Astrocyte (in vitro differentiated cells and primary cell): ENCODE measurements around the gene CEACAM1. TPM values are rescaled to one million over a fixed set of nuclear protein-coding genes. Genes with fewer than 3 reads are reported as not detected.

Experiments
- DNase-seq: peaks from one replicate; pipeline ENCODE4 v3.0.0-alpha.2; 2010; ENCODE audit warnings: low read depth
- FAIRE-seq: peaks from 2 replicates; lab custom pipeline; 2011; peaks lifted over from hg19 to GRCh38; lab: Jason Lieb, UNC
- H2AFZ ChIP-seq: 2 replicates; pipeline ENCODE4 v1.6.0; 2012; ENCODE audit warnings: low read depth, low read length, inconsistent platforms
- H3K27ac ChIP-seq: 2 replicates; pipeline ENCODE4 v1.5.1; 2011; ENCODE audit warnings: low read depth, low read length, inconsistent platforms
- H3K27me3 ChIP-seq: 2 replicates; pipeline ENCODE4 v1.6.0; 2011; ENCODE audit warnings: low read length, inconsistent platforms; ENCODE audit not compliant: insufficient read depth
- H3K36me3 ChIP-seq: 2 replicates; pipeline ENCODE4 v1.5.1; 2011; ENCODE audit warnings: low read length, inconsistent platforms; ENCODE audit not compliant: insufficient read depth
- H3K4me1 ChIP-seq: 2 replicates; pipeline ENCODE4 v1.5.1; 2011; ENCODE audit warnings: low read length, inconsistent platforms; ENCODE audit not compliant: insufficient read depth
- H3K4me2 ChIP-seq: 2 replicates; pipeline ENCODE4 v1.6.0; 2012; ENCODE audit warnings: low read length, inconsistent platforms
- H3K4me3 ChIP-seq: 2 replicates; pipeline ENCODE4 v1.5.1; 2011; ENCODE audit warnings: low read depth, mild to moderate bottlenecking, low read length, inconsistent platforms; ENCODE audit not compliant: insufficient read depth
- H3K79me2 ChIP-seq: 2 replicates; pipeline ENCODE4 v1.6.0; 2012; ENCODE audit warnings: mild to moderate bottlenecking, low read length, inconsistent platforms; ENCODE audit not compliant: insufficient read depth
- H3K9ac ChIP-seq: 2 replicates; pipeline ENCODE4 v1.6.0; 2012; ENCODE audit warnings: mild to moderate bottlenecking, low read length, inconsistent platforms
- H3K9me3 ChIP-seq: 2 replicates; pipeline ENCODE4 v1.5.1; 2012; ENCODE audit warnings: low read depth, mild to moderate bottlenecking, low read length, inconsistent platforms; ENCODE audit not compliant: insufficient read depth
- H4K20me1 ChIP-seq: 2 replicates; pipeline ENCODE4 v1.6.0; 2012; ENCODE audit warnings: low read length, inconsistent platforms; ENCODE audit not compliant: insufficient read depth
- H3K27ac Mint-ChIP-seq: one replicate; pipeline ENCODE4 v1.8.0; 2021; ENCODE audit warnings: mild to moderate bottlenecking, mixed read lengths; ENCODE audit not compliant: unreplicated experiment
- H3K27me3 Mint-ChIP-seq: one replicate; pipeline ENCODE4 v1.8.0; 2021; ENCODE audit warnings: low read depth, mixed read lengths; ENCODE audit not compliant: unreplicated experiment
- H3K36me3 Mint-ChIP-seq: one replicate; pipeline ENCODE4 v1.8.0; 2021; ENCODE audit warnings: low read depth, mixed read lengths; ENCODE audit not compliant: unreplicated experiment
- H3K4me1 Mint-ChIP-seq: one replicate; pipeline ENCODE4 v1.8.0; 2021; ENCODE audit warnings: low read depth, mixed read lengths; ENCODE audit not compliant: unreplicated experiment
- H3K4me3 Mint-ChIP-seq: one replicate; pipeline ENCODE4 v1.8.0; 2021; ENCODE audit warnings: mild to moderate bottlenecking, moderate library complexity, mixed read lengths; ENCODE audit not compliant: unreplicated experiment
- H3K9me3 Mint-ChIP-seq: one replicate; pipeline ENCODE4 v1.8.0; 2021; ENCODE audit warnings: mild to moderate bottlenecking, mixed read lengths; ENCODE audit not compliant: unreplicated experiment
- EZH2 ChIP-seq: IDR thresholded peaks from 2 replicates; pipeline ENCODE4 v1.6.1; 2012; ENCODE audit warnings: mild to moderate bottlenecking, low read length, inconsistent platforms; ENCODE audit not compliant: insufficient read depth
- total RNA-seq: library from RNA; stranded (reverse); gene quantifications from 2 replicates; pipeline ENCODE4 v1.2.1, GENCODE V29; 2021
- TF ChIP-seq, protein P1 (sequence below): IDR thresholded peaks from 2 replicates; pipeline ENCODE4 v1.5.1; 2011; ENCODE audit warnings: low read depth, mild to moderate bottlenecking, inconsistent platforms, low read length, moderate library complexity; ENCODE audit not compliant: insufficient read depth

The CEACAM1 gene
- total RNA-seq, 1 donor from 2014 or later, result 1.1 TPM

DNA sequence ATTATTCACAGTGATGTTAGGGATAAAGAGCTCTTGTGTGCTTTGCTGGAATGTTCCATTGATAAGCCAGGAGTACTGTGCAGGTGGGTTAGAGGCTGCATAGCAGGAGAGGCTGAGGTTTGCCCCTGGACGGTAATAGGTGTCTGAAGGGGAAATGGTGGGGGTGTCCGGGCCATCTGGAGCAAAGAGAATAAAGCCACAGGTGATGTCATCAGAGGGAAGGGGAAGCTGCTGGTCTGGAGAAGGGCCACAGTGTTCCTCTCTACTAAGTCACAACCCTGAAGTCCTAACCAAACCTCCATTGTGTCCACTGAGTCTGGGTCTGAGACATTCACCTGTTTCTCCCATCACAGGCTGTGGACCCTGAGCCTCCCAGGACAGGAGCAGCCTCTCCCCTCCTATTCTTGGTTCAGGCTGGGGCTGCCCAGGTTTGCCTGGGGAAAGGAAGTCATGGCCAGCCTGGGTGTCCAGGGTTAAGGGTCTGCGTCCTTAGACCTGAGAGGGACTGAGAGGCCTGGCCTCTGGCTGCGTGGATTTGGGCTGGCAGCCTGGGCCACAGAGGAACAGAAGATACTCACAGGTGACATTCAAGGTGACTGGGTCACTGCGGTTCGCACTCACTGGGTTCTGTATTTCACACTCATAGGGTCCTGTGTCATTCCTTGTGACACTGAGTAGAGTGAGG is 6.8 kb downstream of the CEACAM1 start:
- H3K4me3 Mint-ChIP-seq, result no peak overlapping the region
- Histone ChIP-seq H3K4me1 (no peaks in the 10 kb centered on the region), H3K4me3 (no peak overlapping the region), H3K9ac (no peak overlapping the region), H3K36me3 (no peaks in the 10 kb centered on the region), H3K27ac (no peak overlapping the region), H2AFZ (no peak overlapping the region), H3K27me3 (no peaks in the 10 kb centered on the region), H4K20me1 (no peaks in the 10 kb centered on the region), H3K79me2 (no peaks in the 10 kb centered on the region), H3K9me3 (peaks cover 2% of the 10 kb centered on the region), H3K4me2 (no peak overlapping the region)
- FAIRE-seq (no peak), DNase-seq (no peak)
- H3K27me3 Mint-ChIP-seq, result peaks cover 34% of the 10 kb centered on the region
- no peaks in the 10 kb centered on the region for H3K36me3 Mint-ChIP-seq
- TF ChIP-seq, protein P1, sequence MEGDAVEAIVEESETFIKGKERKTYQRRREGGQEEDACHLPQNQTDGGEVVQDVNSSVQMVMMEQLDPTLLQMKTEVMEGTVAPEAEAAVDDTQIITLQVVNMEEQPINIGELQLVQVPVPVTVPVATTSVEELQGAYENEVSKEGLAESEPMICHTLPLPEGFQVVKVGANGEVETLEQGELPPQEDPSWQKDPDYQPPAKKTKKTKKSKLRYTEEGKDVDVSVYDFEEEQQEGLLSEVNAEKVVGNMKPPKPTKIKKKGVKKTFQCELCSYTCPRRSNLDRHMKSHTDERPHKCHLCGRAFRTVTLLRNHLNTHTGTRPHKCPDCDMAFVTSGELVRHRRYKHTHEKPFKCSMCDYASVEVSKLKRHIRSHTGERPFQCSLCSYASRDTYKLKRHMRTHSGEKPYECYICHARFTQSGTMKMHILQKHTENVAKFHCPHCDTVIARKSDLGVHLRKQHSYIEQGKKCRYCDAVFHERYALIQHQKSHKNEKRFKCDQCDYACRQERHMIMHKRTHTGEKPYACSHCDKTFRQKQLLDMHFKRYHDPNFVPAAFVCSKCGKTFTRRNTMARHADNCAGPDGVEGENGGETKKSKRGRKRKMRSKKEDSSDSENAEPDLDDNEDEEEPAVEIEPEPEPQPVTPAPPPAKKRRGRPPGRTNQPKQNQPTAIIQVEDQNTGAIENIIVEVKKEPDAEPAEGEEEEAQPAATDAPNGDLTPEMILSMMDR, result no peak
- no peak for TF ChIP-seq EZH2
- H3K4me1 Mint-ChIP-seq, result no peaks in the 10 kb centered on the region
- H3K27ac Mint-ChIP-seq, result no peak overlapping the region
- H3K9me3 Mint-ChIP-seq, result peaks cover 3% of the 10 kb centered on the region

DNA sequence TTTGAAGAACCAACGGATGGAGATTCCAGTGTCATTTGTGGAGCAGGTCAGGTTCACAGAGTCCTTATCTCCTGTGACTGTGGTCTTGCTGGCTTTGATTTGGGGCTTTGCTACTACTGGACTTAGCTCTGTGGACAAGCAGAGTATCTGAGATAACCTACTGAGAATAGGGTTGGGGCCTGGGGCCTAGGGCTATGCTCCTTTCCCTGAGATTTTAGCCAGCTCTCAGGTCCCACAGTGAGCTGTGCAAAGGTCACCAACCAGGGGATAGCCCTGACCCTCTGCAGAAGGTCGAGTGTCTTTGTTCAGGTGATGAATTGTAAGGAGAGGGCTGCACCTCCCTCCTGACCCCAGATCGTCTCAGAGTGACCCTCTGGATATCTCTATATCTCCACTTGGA is 9.2 kb downstream of the CEACAM1 start:
- FAIRE-seq (no peak), DNase-seq (no peak)
- H4K20me1 ChIP-seq, result no peaks in the 10 kb centered on the region
- H3K4me2 ChIP-seq, result no peak overlapping the region
- no peaks in the 10 kb centered on the region for H3K4me1 Mint-ChIP-seq
- no peak overlapping the region for H3K9ac ChIP-seq
- H3K9me3 ChIP-seq, result peaks cover 2% of the 10 kb centered on the region
- no peaks in the 10 kb centered on the region for H3K27me3 ChIP-seq
- H3K4me1 ChIP-seq, result no peaks in the 10 kb centered on the region
- H3K4me3 Mint-ChIP-seq, result no peak overlapping the region
- H3K27me3 Mint-ChIP-seq, result peaks cover 22% of the 10 kb centered on the region
- H3K79me2 ChIP-seq, result no peaks in the 10 kb centered on the region
- peaks cover 4% of the 10 kb centered on the region for H3K9me3 Mint-ChIP-seq
- no peak overlapping the region for H3K27ac ChIP-seq
- no peak overlapping the region for H3K27ac Mint-ChIP-seq
- H3K36me3 Mint-ChIP-seq, result no peaks in the 10 kb centered on the region
- H3K4me3 ChIP-seq, result no peak overlapping the region
- no peaks in the 10 kb centered on the region for H3K36me3 ChIP-seq
- no peak overlapping the region for H2AFZ ChIP-seq
- TF ChIP-seq, protein P1, result no peak
- TF ChIP-seq EZH2, result no peak

DNA sequence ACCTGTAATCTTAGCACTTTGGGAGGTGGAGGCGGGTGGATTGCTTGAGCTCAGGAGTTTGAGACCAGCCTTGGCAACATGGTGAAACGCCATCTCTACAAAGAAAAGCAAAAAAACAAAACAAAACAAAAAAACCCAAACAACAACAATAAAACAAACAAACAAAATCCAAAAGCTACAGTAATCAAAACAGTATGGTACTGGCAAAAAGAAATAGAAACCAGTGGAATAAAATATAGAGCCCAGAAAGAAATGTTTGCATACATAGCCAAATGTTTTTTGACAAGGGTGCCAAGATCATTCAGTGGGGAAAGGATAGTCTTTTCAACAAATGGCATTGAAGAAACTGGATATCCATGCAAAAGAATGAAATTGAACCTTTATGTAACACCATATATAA is 11.5 kb downstream of the CEACAM1 start:
- H3K4me3 ChIP-seq, result no peak overlapping the region
- H3K9ac ChIP-seq, result no peak overlapping the region
- H3K4me1 ChIP-seq, result no peaks in the 10 kb centered on the region
- FAIRE-seq (no peak), DNase-seq (no peak)
- H3K27ac ChIP-seq, result no peak overlapping the region
- H3K27me3 ChIP-seq, result no peaks in the 10 kb centered on the region
- no peak overlapping the region for H3K4me3 Mint-ChIP-seq
- H4K20me1 ChIP-seq, result no peaks in the 10 kb centered on the region
- peaks cover 2% of the 10 kb centered on the region for H3K9me3 ChIP-seq
- H3K36me3 ChIP-seq, result no peaks in the 10 kb centered on the region
- no peak for TF ChIP-seq EZH2
- TF ChIP-seq, protein P1, result no peak
- H3K27ac Mint-ChIP-seq, result no peak overlapping the region
- H3K4me2 ChIP-seq, result no peak overlapping the region
- no peaks in the 10 kb centered on the region for H3K4me1 Mint-ChIP-seq
- peaks cover 4% of the 10 kb centered on the region for H3K9me3 Mint-ChIP-seq
- H2AFZ ChIP-seq, result no peak overlapping the region
- no peaks in the 10 kb centered on the region for H3K36me3 Mint-ChIP-seq
- no peaks in the 10 kb centered on the region for H3K79me2 ChIP-seq
- peaks cover 7% of the 10 kb centered on the region for H3K27me3 Mint-ChIP-seq
